ENCODE measurements around the gene ATRNL1.
"Not testable (repeated sequence)": the region's sequence is repeated elsewhere in the genome, so short reads cannot be mapped to it uniquely, and the experiment has no call there.

The ATRNL1 gene

GRCh38 chr10:115772606-115773005, 679.4 kb downstream of the ATRNL1 start:
- no peak for DNase-seq

GRCh38 chr10:115773832-115774231, 680.7 kb downstream of the ATRNL1 start:
- no peak for DNase-seq

GRCh38 chr10:115774721-115775120, 681.6 kb downstream of the ATRNL1 start:
- no peak for DNase-seq

- DNase-seq: no peak
Observed at GRCh38 chr10:115777646-115778045, 684.5 kb downstream of the ATRNL1 start.

GRCh38 chr10:115790220-115790619, 697.1 kb downstream of the ATRNL1 start:
- DNase-seq: no peak

- DNase-seq: no peak
Observed at GRCh38 chr10:115795964-115796363, 702.8 kb downstream of the ATRNL1 start.

- DNase-seq: no peak
Observed at GRCh38 chr10:115801457-115801856, 708.3 kb downstream of the ATRNL1 start.

GRCh38 chr10:115801992-115802391, 708.8 kb downstream of the ATRNL1 start:
- no peak for DNase-seq

GRCh38 chr10:115802911-115803310, 709.7 kb downstream of the ATRNL1 start:
- no peak for DNase-seq

GRCh38 chr10:115814542-115814941, 721.4 kb downstream of the ATRNL1 start:
- no peak for DNase-seq

- no peak for DNase-seq
Observed at GRCh38 chr10:115818012-115818411, 724.8 kb downstream of the ATRNL1 start.

GRCh38 chr10:115826396-115826795, 733.2 kb downstream of the ATRNL1 start:
- no peak for DNase-seq

GRCh38 chr10:115827231-115828009, 734.3 kb downstream of the ATRNL1 start:
- DNase-seq: no peak

GRCh38 chr10:115828182-115828581, 735.0 kb downstream of the ATRNL1 start:
- DNase-seq: not testable (repeated sequence)

GRCh38 chr10:115829521-115830205, 736.5 kb downstream of the ATRNL1 start:
- no peak for DNase-seq

GRCh38 chr10:115830265-115830970, 737.3 kb downstream of the ATRNL1 start:
- DNase-seq: no peak

- DNase-seq: no peak
Observed at GRCh38 chr10:115831016-115831415, 737.9 kb downstream of the ATRNL1 start.

- DNase-seq: no peak
Observed at GRCh38 chr10:115833119-115833518, 740.0 kb downstream of the ATRNL1 start.

- no peak for DNase-seq
Observed at GRCh38 chr10:115844591-115844990, 751.4 kb downstream of the ATRNL1 start.

- DNase-seq: no peak
Observed at GRCh38 chr10:115845921-115846320, 752.8 kb downstream of the ATRNL1 start.

- no peak for DNase-seq
Observed at GRCh38 chr10:115846528-115846927, 753.4 kb downstream of the ATRNL1 start.

GRCh38 chr10:115849197-115849596, 756.0 kb downstream of the ATRNL1 start:
- DNase-seq: no peak

- no peak for DNase-seq
Observed at GRCh38 chr10:115850666-115851065, 757.5 kb downstream of the ATRNL1 start.

- no peak for DNase-seq
Observed at GRCh38 chr10:115851695-115852094, 758.5 kb downstream of the ATRNL1 start.
